C4-2B (cell line): ENCODE measurements around the gene FBXO3.

ENCODE experiments used
- CTCF ChIP-seq: fragments of 450-650 bp; conservative IDR thresholded peaks from 2 replicates; pipeline ENCODE4 v1.5.1; 2017; ENCODE audit warnings: mild to moderate bottlenecking
- ZFX ChIP-seq: fragments of 450-650 bp; IDR thresholded peaks from 2 replicates; pipeline ENCODE4 v1.6.1; 2017

DNA sequence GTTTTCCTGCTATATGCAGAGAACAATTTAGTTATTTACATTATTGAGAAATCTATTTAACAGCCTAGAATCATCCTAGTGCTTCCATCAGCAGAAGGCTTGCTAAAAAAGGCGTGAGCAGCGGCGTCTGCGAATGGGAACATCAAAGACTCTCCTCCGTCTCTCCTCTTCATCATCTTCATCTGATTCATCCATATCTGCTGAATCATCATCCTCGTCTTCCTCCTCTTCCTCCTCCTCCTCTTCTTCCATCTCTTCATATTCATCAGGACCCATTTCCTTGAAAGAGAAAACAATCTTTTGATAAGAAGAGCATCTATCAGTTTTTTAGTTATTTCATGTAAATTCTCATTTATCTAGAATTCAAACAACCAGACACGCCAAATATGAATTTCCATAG is 32.5 kb downstream of the FBXO3 start:
- TF ChIP-seq CTCF = no peak
- no peak for TF ChIP-seq ZFX
